PFSK-1 (cell line): ENCODE measurements around the gene UFSP1.

Experiments
- FOXP2 ChIP-seq: optimal IDR thresholded peaks from 2 replicates; pipeline ENCODE3; 2011; ENCODE audit warnings: borderline replicate concordance, control low read depth, inconsistent platforms; ENCODE audit not compliant: insufficient read depth; ENCODE audit errors: extremely low read length, extremely low read depth
- POLR2AphosphoS5 ChIP-seq: IDR thresholded peaks from 2 replicates; pipeline ENCODE4 v1.6.1; 2012; ENCODE audit warnings: low read depth, mild to moderate bottlenecking, control low read depth, low read length, moderate library complexity
- SIN3A ChIP-seq: IDR thresholded peaks from 2 replicates; pipeline ENCODE4 v1.6.1; 2012; ENCODE audit warnings: mild to moderate bottlenecking, low read length, moderate library complexity, borderline replicate concordance; ENCODE audit not compliant: insufficient read depth
- TAF1 ChIP-seq: IDR thresholded peaks from 2 replicates; pipeline ENCODE4 v1.6.1; 2012; ENCODE audit warnings: low read length, control low read depth, borderline replicate concordance; ENCODE audit not compliant: insufficient read depth
- TF ChIP-seq, protein P1 (sequence below), 2 experiments: IDR thresholded peaks; 2 replicates each; pipeline versions ENCODE4 v1.6.1 to v1.8.0; 2011 to 2012; ENCODE audit warnings: low read depth in 2 of 2, low read length in 2 of 2, control low read depth in 1 of 2, inconsistent platforms in 1 of 2, mild to moderate bottlenecking in 1 of 2, moderate library complexity in 1 of 2; ENCODE audit not compliant: insufficient read depth in 1 of 2

Gene UFSP1

DNA sequence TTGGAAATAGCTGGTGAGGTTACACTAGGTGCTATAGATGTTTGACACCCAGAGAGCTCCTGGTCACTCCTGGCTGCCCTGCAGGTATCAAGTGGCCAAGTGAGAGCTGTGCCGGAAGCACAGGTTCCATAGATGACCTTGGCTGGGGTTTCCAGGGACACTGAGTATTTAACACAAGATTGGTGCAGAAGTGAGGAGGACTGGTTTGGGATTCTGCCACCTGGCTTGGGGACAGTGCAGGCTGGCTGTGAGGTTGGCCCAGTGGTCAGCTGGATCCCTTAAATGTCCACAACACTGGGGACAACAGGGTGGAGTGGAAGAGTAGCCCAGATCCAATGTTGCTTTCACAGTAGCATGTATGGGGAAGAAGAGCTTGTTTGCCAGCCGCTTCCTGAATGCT, 11.5 kb upstream of the UFSP1 start:
- TF ChIP-seq FOXP2, result no peak
- no peak for TF ChIP-seq SIN3A
- no peak for TF ChIP-seq TAF1
- TF ChIP-seq, protein P1, sequence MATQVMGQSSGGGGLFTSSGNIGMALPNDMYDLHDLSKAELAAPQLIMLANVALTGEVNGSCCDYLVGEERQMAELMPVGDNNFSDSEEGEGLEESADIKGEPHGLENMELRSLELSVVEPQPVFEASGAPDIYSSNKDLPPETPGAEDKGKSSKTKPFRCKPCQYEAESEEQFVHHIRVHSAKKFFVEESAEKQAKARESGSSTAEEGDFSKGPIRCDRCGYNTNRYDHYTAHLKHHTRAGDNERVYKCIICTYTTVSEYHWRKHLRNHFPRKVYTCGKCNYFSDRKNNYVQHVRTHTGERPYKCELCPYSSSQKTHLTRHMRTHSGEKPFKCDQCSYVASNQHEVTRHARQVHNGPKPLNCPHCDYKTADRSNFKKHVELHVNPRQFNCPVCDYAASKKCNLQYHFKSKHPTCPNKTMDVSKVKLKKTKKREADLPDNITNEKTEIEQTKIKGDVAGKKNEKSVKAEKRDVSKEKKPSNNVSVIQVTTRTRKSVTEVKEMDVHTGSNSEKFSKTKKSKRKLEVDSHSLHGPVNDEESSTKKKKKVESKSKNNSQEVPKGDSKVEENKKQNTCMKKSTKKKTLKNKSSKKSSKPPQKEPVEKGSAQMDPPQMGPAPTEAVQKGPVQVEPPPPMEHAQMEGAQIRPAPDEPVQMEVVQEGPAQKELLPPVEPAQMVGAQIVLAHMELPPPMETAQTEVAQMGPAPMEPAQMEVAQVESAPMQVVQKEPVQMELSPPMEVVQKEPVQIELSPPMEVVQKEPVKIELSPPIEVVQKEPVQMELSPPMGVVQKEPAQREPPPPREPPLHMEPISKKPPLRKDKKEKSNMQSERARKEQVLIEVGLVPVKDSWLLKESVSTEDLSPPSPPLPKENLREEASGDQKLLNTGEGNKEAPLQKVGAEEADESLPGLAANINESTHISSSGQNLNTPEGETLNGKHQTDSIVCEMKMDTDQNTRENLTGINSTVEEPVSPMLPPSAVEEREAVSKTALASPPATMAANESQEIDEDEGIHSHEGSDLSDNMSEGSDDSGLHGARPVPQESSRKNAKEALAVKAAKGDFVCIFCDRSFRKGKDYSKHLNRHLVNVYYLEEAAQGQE (IDR thresholded peaks at IDR 0.05; ENCODE audit: insufficient read depth in 1 of 2, low read depth in 2 of 2, low read length in 2 of 2), result no peak
- TF ChIP-seq POLR2AphosphoS5, result no peak

DNA sequence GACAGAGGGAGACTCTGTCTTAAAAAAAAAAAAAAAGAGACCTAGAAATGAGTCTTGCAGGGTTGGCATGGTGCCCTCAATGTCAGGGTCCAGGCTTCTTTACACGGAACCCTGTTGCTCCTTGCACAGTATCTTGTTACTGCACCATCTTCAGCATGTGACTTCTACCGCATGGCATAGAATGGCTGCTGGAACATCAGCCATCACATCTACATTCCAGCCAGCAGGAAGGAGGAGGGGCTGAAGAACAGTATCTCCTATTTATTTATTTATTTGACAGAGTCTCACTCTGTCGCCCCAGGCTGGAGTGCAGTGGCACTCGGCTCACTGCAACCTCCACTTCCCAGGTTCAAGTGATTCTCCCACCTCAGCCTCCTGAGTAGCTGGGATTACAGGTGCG, 9.9 kb upstream of the UFSP1 start:
- TF ChIP-seq, protein P1 (IDR thresholded peaks at IDR 0.05; ENCODE audit: insufficient read depth in 1 of 2, low read depth in 2 of 2, low read length in 2 of 2), result no peak
- no peak for TF ChIP-seq POLR2AphosphoS5
- TF ChIP-seq SIN3A, result no peak
- TF ChIP-seq FOXP2, result no peak
- TF ChIP-seq TAF1, result no peak

- TF ChIP-seq POLR2AphosphoS5 (no peak), TAF1 (no peak), FOXP2 (no peak), SIN3A (no peak)
- TF ChIP-seq, protein P1 (IDR thresholded peaks at IDR 0.05; ENCODE audit: insufficient read depth in 1 of 2, low read depth in 2 of 2, low read length in 2 of 2), result no peak
Measured at GRCh38 chr7:100897772-100898454, 8.4 kb upstream of the UFSP1 start.

DNA sequence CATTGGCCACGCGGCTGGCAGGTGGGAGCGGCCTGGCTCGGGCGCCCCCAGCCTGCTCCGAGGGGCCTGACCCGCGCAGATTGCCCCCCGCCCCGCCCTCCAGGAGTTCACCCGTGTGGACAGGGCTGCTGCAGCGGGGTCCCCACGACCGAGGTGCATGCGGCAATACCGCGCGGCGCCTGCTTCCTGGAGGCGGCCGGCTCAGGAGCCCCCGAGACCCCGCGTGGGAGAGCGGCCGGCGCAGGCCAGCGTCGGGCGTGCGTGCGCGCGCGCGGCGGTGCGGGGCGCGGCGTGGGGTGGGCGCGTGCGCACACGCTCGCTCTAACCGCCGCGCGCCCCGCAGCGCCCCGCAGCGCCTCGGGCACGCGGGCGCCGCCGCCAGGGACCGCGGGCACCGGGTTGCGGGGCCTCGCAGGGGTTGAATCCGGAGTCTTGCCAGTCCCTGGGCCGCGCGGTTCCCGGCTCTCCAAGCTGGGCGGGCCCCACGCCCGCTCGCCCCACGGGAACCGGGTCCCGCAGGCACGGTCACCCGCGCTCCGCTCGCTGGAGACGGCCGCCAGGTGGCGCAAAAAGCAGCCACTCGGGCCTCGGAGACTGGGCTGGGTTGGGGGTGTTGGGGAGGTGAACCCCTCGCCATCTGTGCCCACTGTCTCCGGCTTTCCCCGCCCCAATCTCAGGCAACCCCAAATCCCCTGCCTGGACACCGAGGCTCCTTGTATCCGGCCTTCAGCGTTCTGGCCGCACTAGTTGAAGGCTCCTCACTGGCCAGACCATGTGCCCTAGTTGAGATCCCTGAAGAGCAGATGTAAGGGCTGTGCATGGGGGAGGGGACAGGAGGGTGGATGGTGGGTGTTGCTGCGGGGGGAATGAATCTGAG, 7.5 kb upstream of the UFSP1 start:
- no peak for TF ChIP-seq TAF1
- no peak for TF ChIP-seq SIN3A
- TF ChIP-seq, protein P1 (IDR thresholded peaks at IDR 0.05; ENCODE audit: insufficient read depth in 1 of 2, low read depth in 2 of 2, low read length in 2 of 2), result no peak
- TF ChIP-seq FOXP2, result no peak
- TF ChIP-seq POLR2AphosphoS5, result no peak
